ENCODE results near the gene DIDO1. TPM values are rescaled to one million over a fixed set of nuclear protein-coding genes. Genes with fewer than 3 reads are reported as not detected.

DIDO1 gene
- total and polyA plus RNA-seq, 2 of the 4 experiments (the other 2 are of a cell fraction): 21.8 to 28.1 TPM

- BruUV-seq (replicated peaks): no TSS peak
- Histone ChIP-seq H4K8ac (ENCODE audit: low read depth in 2 of 2, low read length in 2 of 2) (no peak overlapping the region), H3K36me3 (ENCODE audit: control insufficient read depth, insufficient read depth, low read length) (no peaks in the 10 kb centered on the region), H2BK20ac (ENCODE audit: low read depth, low read length) (no peak overlapping the region), H3K27me3 (ENCODE audit: control insufficient read depth, insufficient read depth, low read length) (no peaks in the 10 kb centered on the region), H3K27ac (ENCODE audit: insufficient read depth, low read length) (no peak overlapping the region), H3K9me1 (ENCODE audit: insufficient read depth, low read length) (peaks cover 23% of the 10 kb centered on the region), H3K4me1 (ENCODE audit: control insufficient read depth, insufficient read depth, low read length) (peaks cover 20% of the 10 kb centered on the region; the same call in 1 of the 2 replicates), H3K18ac (ENCODE audit: low read depth, low read length) (no peak overlapping the region), H2AK9ac (replicated peaks; ENCODE audit: low read depth, low read length, poor library complexity) (no peak overlapping the region), H2AK5ac (ENCODE audit: low read depth, low read length) (no peak overlapping the region), H2AFZ (replicated peaks; ENCODE audit: low read length, poor library complexity) (no peak overlapping the region), H3K4ac (ENCODE audit: low read depth, low read length) (no peak overlapping the region), H3K23ac (ENCODE audit: low read depth, low read length) (no peak overlapping the region), H2BK120ac (ENCODE audit: low read depth, low read length) (no peak overlapping the region), H3K4me2 (ENCODE audit: low read depth, low read length) (no peak overlapping the region), H3K56ac (ENCODE audit: extremely low read depth, insufficient read depth, low read length) (no peak overlapping the region), H4K5ac (ENCODE audit: low read depth, low read length) (no peak overlapping the region), H4K20me1 (ENCODE audit: insufficient read depth, low read length) (peaks cover 97% of the 10 kb centered on the region), H2BK5ac (ENCODE audit: low read depth, low read length, poor library complexity, severe bottlenecking) (no peak overlapping the region), H3K79me1 (ENCODE audit: low read depth in 1 of 2, low read length in 2 of 2) (peaks cover 0 to 78% of the 10 kb centered on the region in 2 experiments; a peak in 2 of 4 replicates), H3K9me3 (ENCODE audit: control insufficient read depth, insufficient read depth, low read length) (no peaks in the 10 kb centered on the region), H3K14ac (replicated peaks; ENCODE audit: low read depth, low read length) (no peak overlapping the region), H3K9ac (ENCODE audit: low read depth, low read length) (no peak overlapping the region), H3K4me3 (ENCODE audit: insufficient read depth, low read depth, low read length) (no peak overlapping the region), H2BK15ac (ENCODE audit: low read depth, low read length) (no peak overlapping the region), H4K91ac (ENCODE audit: insufficient read depth, low read depth, low read length) (no peak overlapping the region)
- intact Hi-C loops (cut with micrococcal nuclease) (loop anchor here (5.0 kb wide), 1 partner anchor 57 kb away; the partner anchor contains the start of gene TCFL5), dilution Hi-C loops (cut with HindIII; ENCODE audit: low sequenced_read_pairs, unreplicated experiment) (no loop called here), in situ Hi-C loops (cut with MboI; ENCODE audit: low sequenced_read_pairs) (no loop called here)
- CTCF ChIA-PET: interaction anchor here (4.3 kb wide), 1 partner anchor 11 kb away, joined by 12 read pairs; no protein-coding TSS in a partner anchor
- DNase-seq (no peak), ATAC-seq (ENCODE audit: low read depth) (no peak)
- POLR2A ChIA-PET (ENCODE audit: unreplicated experiment): no interaction called here
- TF ChIP-seq CEBPB (IDR thresholded peaks at IDR 0.05; ENCODE audit: low read depth, low read length) (no peak), MXI1 (IDR thresholded peaks at IDR 0.05; ENCODE audit: borderline replicate concordance, low read depth, low read length) (no peak), BHLHE40 (IDR thresholded peaks at IDR 0.05; ENCODE audit: low read depth, low read length) (no peak), CHD1 (IDR thresholded peaks at IDR 0.05; ENCODE audit: low read depth, low read length) (no peak), ELK1 (IDR thresholded peaks at IDR 0.05; ENCODE audit: borderline replicate concordance, low read depth, low read length) (no peak), NFE2L2 (IDR thresholded peaks at IDR 0.05; ENCODE audit: low read depth, low read length) (no peak), RAD21 (IDR thresholded peaks at IDR 0.05; ENCODE audit: low read length) (no peak), SMC3 (IDR thresholded peaks at IDR 0.05; ENCODE audit: low read depth, low read length) (no peak), POLR2A (IDR thresholded peaks at IDR 0.05; ENCODE audit: low read depth, low read length) (no peak), USF2 (IDR thresholded peaks at IDR 0.05; ENCODE audit: low read depth, low read length) (no peak), RCOR1 (IDR thresholded peaks at IDR 0.05; ENCODE audit: insufficient replicate concordance, low read length) (no peak), RFX5 (IDR thresholded peaks at IDR 0.05; ENCODE audit: low read depth, low read length) (no peak), MAFK (IDR thresholded peaks at IDR 0.05; ENCODE audit: low read depth, low read length) (no peak)
- 78% methylated on average over 5 of the region's 6 CpGs; no CpG with 5 or more reads in 1 of the 2 experiments for WGBS, 2 experiments (ENCODE audit: extremely low coverage in 2 of 2, insufficient read length in 1 of 2)
Measured at GRCh38 chr20:62918831-62919230, 7.5 kb downstream of the DIDO1 start.

Data from IMR-90 (cell line).